Hepatocyte (in vitro differentiated cells): ENCODE measurements around the gene OPCML. TPM values are rescaled to one million over a fixed set of nuclear protein-coding genes. Genes with fewer than 3 reads are reported as not detected.
A peak's percentile ranks its signal among the peaks of the same experiment; 100 is the strongest.

Experiments used
- DNase-seq: peaks from one replicate; pipeline ENCODE4 v3.0.0-alpha.2; 2016; ENCODE audit warnings: low spot score
- H2AFZ ChIP-seq: fragments of 200-600 bp; sonication (generic); 2 replicates; pipeline ENCODE4 v1.6.0; 2016; ENCODE audit warnings: antibody characterized with exemption, mild to moderate bottlenecking
- H3K27ac ChIP-seq: fragments of 200-600 bp; sonication (generic); 2 replicates; pipeline ENCODE4 v1.5.1; 2016; ENCODE audit warnings: mild to moderate bottlenecking
- H3K27me3 ChIP-seq: fragments of 200-600 bp; sonication (generic); 2 replicates; pipeline ENCODE4 v1.6.1; 2016
- H3K36me3 ChIP-seq: fragments of 200-600 bp; sonication (generic); replicated peaks from 2 replicates; pipeline ENCODE4 v1.5.1; 2016; ENCODE audit warnings: low read depth; ENCODE audit not compliant: insufficient read depth
- H3K4me1 ChIP-seq: fragments of 200-600 bp; sonication (generic); 2 replicates; pipeline ENCODE4 v1.5.1; 2016; ENCODE audit warnings: mild to moderate bottlenecking, moderate library complexity; ENCODE audit not compliant: insufficient read depth
- H3K4me2 ChIP-seq: fragments of 200-600 bp; sonication (generic); 2 replicates; pipeline ENCODE4 v1.6.0; 2016
- H3K4me3 ChIP-seq: fragments of 200-600 bp; sonication (generic); 2 replicates; pipeline ENCODE4 v1.5.1; 2016; ENCODE audit warnings: mild to moderate bottlenecking
- H3K79me2 ChIP-seq: fragments of 200-600 bp; sonication (generic); 2 replicates; pipeline ENCODE4 v1.6.0; 2017; ENCODE audit warnings: mild to moderate bottlenecking
- H3K9me2 ChIP-seq: fragments of 200-600 bp; sonication (generic); replicated peaks from 2 replicates; pipeline ENCODE4 v1.6.0; 2017; ENCODE audit warnings: mild to moderate bottlenecking; ENCODE audit not compliant: insufficient read depth
- H3K9me3 ChIP-seq: fragments of 200-600 bp; sonication (generic); 2 replicates; pipeline ENCODE4 v1.5.1; 2016; ENCODE audit warnings: low read depth, mild to moderate bottlenecking
- H4K20me1 ChIP-seq: fragments of 200-600 bp; sonication (generic); 2 replicates; pipeline ENCODE4 v1.6.0; 2016; ENCODE audit warnings: mild to moderate bottlenecking; ENCODE audit not compliant: insufficient read depth, poor library complexity, severe bottlenecking
- EZH2 ChIP-seq: fragments of 200-600 bp; sonication (generic); IDR thresholded peaks from 2 replicates; pipeline ENCODE4 v1.6.1; 2016; ENCODE audit warnings: antibody characterized with exemption, mild to moderate bottlenecking, borderline replicate concordance
- EZH2phosphoT487 ChIP-seq: fragments of 200-600 bp; sonication (generic); IDR thresholded peaks from one replicate; pipeline ENCODE4 v1.6.1; 2018; ENCODE audit warnings: antibody characterized with exemption, mild to moderate bottlenecking, low read depth, moderate library complexity; ENCODE audit not compliant: unreplicated experiment, severe bottlenecking
- WGBS: methylation state at CpG from one replicate; pipeline ENCODE4 v1.1.6; 2016; ENCODE audit warnings: low lambda C conversion rate; ENCODE audit errors: missing lambda C conversion rate; 5-methylcytosine and 5-hydroxymethylcytosine counted together
- polyA plus RNA-seq: library from polyadenylated mRNA; unstranded; fragments of >200 nt; fragmentation: Nextera tagmentation; extraction: Ambion mirVana; gene quantifications from 2 replicates; pipeline ENCODE4 v1.2.1, GENCODE V29; 2016
- total RNA-seq: library from RNA; depleted of rRNA; stranded (reverse); fragments of >200 nt; gene quantifications from 2 replicates; pipeline ENCODE4 v1.2.3, GENCODE V29; 2014
- TF ChIP-seq, protein P1 (sequence below): fragments of 200-600 bp; sonication (generic); IDR thresholded peaks from 2 replicates; pipeline ENCODE4 v1.5.1; 2016; ENCODE audit warnings: antibody characterized with exemption, mild to moderate bottlenecking; ENCODE audit not compliant: poor library complexity

Gene OPCML
- total and polyA plus RNA-seq, 2 experiments from 2014 or later: 0.37 to 0.98 TPM

DNA sequence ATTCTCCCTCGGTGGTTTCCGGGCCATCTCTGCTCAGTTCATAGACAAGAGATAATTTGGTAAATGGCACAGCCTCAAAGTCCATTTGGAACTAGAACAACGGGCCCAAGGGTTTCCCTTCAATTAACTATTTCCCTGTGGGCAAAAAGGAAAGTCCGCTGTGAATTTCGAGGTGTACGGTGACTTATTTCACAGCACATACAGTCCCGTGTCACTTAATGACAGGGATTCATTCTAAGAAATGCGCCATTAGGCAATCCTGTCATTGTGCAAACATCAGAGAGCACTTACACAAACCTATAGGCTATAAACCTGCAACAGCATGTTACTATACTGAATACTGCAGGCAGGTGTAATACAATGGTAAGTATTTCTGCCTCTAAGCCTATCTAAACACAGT lies 551.6 kb downstream of the OPCML start:
- no peak overlapping the region for H3K4me3 ChIP-seq

GRCh38 chr11:132977746-132978145 lies 554.6 kb downstream of the OPCML start:
- TF ChIP-seq, protein P1, sequence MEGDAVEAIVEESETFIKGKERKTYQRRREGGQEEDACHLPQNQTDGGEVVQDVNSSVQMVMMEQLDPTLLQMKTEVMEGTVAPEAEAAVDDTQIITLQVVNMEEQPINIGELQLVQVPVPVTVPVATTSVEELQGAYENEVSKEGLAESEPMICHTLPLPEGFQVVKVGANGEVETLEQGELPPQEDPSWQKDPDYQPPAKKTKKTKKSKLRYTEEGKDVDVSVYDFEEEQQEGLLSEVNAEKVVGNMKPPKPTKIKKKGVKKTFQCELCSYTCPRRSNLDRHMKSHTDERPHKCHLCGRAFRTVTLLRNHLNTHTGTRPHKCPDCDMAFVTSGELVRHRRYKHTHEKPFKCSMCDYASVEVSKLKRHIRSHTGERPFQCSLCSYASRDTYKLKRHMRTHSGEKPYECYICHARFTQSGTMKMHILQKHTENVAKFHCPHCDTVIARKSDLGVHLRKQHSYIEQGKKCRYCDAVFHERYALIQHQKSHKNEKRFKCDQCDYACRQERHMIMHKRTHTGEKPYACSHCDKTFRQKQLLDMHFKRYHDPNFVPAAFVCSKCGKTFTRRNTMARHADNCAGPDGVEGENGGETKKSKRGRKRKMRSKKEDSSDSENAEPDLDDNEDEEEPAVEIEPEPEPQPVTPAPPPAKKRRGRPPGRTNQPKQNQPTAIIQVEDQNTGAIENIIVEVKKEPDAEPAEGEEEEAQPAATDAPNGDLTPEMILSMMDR: no peak
- TF ChIP-seq EZH2 (no peak), EZH2phosphoT487 (no peak)
- no peaks in the 10 kb centered on the region for H3K79me2 ChIP-seq
- no peaks in the 10 kb centered on the region for H3K9me2 ChIP-seq
- no peaks in the 10 kb centered on the region for H3K4me1 ChIP-seq
- H4K20me1 ChIP-seq: no peaks in the 10 kb centered on the region
- no peaks in the 10 kb centered on the region for H3K27me3 ChIP-seq
- H3K27ac ChIP-seq: no peak overlapping the region
- no peak overlapping the region for H3K4me2 ChIP-seq
- WGBS: 90% methylated on average over 4 of the region's 4 CpGs
- H3K4me3 ChIP-seq: no peak overlapping the region
- H2AFZ ChIP-seq: no peak overlapping the region
- no peak for DNase-seq
- H3K9me3 ChIP-seq: no peaks in the 10 kb centered on the region
- H3K36me3 ChIP-seq: no peaks in the 10 kb centered on the region

More for the DNA sequence above, 551.6 kb downstream of the OPCML start:
- peak; percentile 52 for DNase-seq
- Histone ChIP-seq H3K79me2 (no peaks in the 10 kb centered on the region), H2AFZ (no peak overlapping the region), H3K4me2 (no peak overlapping the region), H3K9me2 (no peaks in the 10 kb centered on the region), H3K9me3 (no peaks in the 10 kb centered on the region), H4K20me1 (no peaks in the 10 kb centered on the region), H3K36me3 (no peaks in the 10 kb centered on the region), H3K27me3 (no peaks in the 10 kb centered on the region), H3K27ac (peak overlapping the region; percentile 54), H3K4me1 (no peaks in the 10 kb centered on the region)
- no peak for TF ChIP-seq EZH2
- WGBS: 67% methylated on average over 8 of the region's 8 CpGs

GRCh38 chr11:132977241-132977640 lies 555.1 kb downstream of the OPCML start:
- H3K4me2 ChIP-seq: no peak overlapping the region
- no peaks in the 10 kb centered on the region for H3K79me2 ChIP-seq
- H3K9me2 ChIP-seq: no peaks in the 10 kb centered on the region
- DNase-seq: no peak
- TF ChIP-seq, protein P1: no peak
- TF ChIP-seq EZH2 (no peak), EZH2phosphoT487 (no peak)
- no peak overlapping the region for H3K4me3 ChIP-seq
- no peaks in the 10 kb centered on the region for H3K9me3 ChIP-seq
- no peaks in the 10 kb centered on the region for H4K20me1 ChIP-seq
- no peaks in the 10 kb centered on the region for H3K4me1 ChIP-seq
- no peak overlapping the region for H2AFZ ChIP-seq
- no peaks in the 10 kb centered on the region for H3K27me3 ChIP-seq
- no peak overlapping the region for H3K27ac ChIP-seq
- no peaks in the 10 kb centered on the region for H3K36me3 ChIP-seq
- 88% methylated on average over 2 of the region's 2 CpGs for WGBS

DNA sequence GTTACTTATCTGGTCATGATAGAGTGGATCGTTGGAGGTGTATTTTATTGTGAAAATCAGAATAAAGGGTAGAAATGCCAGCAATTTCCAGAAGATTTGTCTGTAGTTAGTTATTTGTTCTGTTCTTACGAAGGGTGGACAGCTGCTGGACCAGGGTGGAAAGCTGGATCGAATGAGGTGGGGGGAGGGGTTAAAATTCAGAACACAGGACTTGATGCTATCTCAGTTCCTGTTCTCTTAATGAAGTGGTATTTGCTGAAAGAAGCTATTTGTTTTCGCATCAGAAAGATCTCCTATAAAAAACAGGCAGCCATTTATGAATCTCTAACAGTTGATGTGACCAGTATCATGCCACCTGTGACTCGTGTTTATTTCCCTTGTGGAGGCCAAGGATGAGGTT lies 556.2 kb downstream of the OPCML start:
- H3K27ac ChIP-seq: no peak overlapping the region
- no peaks in the 10 kb centered on the region for H4K20me1 ChIP-seq
- no peak for TF ChIP-seq EZH2phosphoT487
- TF ChIP-seq EZH2: no peak
- TF ChIP-seq, protein P1: no peak
- H3K36me3 ChIP-seq: no peaks in the 10 kb centered on the region
- H3K27me3 ChIP-seq: no peaks in the 10 kb centered on the region
- no peak for DNase-seq
- no peaks in the 10 kb centered on the region for H3K79me2 ChIP-seq
- H3K4me2 ChIP-seq: no peak overlapping the region
- no peak overlapping the region for H3K4me3 ChIP-seq
- H2AFZ ChIP-seq: no peak overlapping the region
- H3K9me3 ChIP-seq: no peaks in the 10 kb centered on the region
- H3K9me2 ChIP-seq: no peaks in the 10 kb centered on the region
- no peaks in the 10 kb centered on the region for H3K4me1 ChIP-seq
- WGBS: 77% methylated on average over 5 of the region's 5 CpGs
